ENCODE results near the gene CTIF. TPM values are rescaled to one million over a fixed set of nuclear protein-coding genes. Genes with fewer than 3 reads are reported as not detected.
A peak's percentile ranks its signal among the peaks of the same experiment; 100 is the strongest.

CTIF gene
- total RNA-seq, 2 donors from 2014 or later, result 30.6 to 61.2 TPM

DNA sequence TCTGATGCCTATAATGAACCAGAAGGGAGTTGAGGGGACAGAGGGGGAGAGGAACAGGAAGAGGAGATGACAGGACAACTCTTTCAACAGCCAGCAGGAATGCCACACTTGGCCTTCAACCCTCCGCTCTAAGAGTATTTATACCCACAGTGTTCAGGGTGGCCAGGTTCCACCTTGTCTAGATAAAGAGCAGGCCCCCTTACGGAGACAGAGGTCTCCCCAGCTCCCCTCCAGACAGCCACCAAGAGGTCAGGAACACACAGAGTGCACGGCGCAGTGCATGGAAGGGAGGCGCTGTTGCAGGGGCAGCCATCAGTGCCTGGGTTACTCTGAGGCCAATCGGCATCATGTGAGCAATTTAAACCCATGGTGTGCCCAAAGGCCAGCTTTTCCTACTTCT is 235.0 kb downstream of the CTIF start:
- DNase-seq (ENCODE audit: low spot score), result no peak
- H3K27ac ChIP-seq, result peak overlapping the region; percentile 70 to 90
- H3K27me3 ChIP-seq, result no peaks in the 10 kb centered on the region
- peaks cover 0 to 82% of the 10 kb centered on the region in 2 donors for H3K4me1 ChIP-seq
- TF ChIP-seq, protein P1, sequence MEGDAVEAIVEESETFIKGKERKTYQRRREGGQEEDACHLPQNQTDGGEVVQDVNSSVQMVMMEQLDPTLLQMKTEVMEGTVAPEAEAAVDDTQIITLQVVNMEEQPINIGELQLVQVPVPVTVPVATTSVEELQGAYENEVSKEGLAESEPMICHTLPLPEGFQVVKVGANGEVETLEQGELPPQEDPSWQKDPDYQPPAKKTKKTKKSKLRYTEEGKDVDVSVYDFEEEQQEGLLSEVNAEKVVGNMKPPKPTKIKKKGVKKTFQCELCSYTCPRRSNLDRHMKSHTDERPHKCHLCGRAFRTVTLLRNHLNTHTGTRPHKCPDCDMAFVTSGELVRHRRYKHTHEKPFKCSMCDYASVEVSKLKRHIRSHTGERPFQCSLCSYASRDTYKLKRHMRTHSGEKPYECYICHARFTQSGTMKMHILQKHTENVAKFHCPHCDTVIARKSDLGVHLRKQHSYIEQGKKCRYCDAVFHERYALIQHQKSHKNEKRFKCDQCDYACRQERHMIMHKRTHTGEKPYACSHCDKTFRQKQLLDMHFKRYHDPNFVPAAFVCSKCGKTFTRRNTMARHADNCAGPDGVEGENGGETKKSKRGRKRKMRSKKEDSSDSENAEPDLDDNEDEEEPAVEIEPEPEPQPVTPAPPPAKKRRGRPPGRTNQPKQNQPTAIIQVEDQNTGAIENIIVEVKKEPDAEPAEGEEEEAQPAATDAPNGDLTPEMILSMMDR (IDR thresholded peaks at IDR 0.05), result peak in 1 of 2 donors; percentile 45
- H3K4me3 ChIP-seq, result no peak overlapping the region
- no peaks in the 10 kb centered on the region for H3K9me3 ChIP-seq
- H3K36me3 ChIP-seq, result no peaks in the 10 kb centered on the region

- H3K4me3 ChIP-seq, result no peak overlapping the region
- H3K36me3 ChIP-seq, result no peaks in the 10 kb centered on the region
- H3K4me1 ChIP-seq, result peaks cover 0 to 82% of the 10 kb centered on the region in 2 donors
- DNase-seq (ENCODE audit: low spot score), result no peak
- H3K27me3 ChIP-seq, result no peaks in the 10 kb centered on the region
- peak overlapping the region; percentile 70 to 90 for H3K27ac ChIP-seq
- TF ChIP-seq, protein P1 (IDR thresholded peaks at IDR 0.05), result no peak
- no peaks in the 10 kb centered on the region for H3K9me3 ChIP-seq
Measured at GRCh38 chr18:48774941-48775340, 236.1 kb downstream of the CTIF start.

DNA sequence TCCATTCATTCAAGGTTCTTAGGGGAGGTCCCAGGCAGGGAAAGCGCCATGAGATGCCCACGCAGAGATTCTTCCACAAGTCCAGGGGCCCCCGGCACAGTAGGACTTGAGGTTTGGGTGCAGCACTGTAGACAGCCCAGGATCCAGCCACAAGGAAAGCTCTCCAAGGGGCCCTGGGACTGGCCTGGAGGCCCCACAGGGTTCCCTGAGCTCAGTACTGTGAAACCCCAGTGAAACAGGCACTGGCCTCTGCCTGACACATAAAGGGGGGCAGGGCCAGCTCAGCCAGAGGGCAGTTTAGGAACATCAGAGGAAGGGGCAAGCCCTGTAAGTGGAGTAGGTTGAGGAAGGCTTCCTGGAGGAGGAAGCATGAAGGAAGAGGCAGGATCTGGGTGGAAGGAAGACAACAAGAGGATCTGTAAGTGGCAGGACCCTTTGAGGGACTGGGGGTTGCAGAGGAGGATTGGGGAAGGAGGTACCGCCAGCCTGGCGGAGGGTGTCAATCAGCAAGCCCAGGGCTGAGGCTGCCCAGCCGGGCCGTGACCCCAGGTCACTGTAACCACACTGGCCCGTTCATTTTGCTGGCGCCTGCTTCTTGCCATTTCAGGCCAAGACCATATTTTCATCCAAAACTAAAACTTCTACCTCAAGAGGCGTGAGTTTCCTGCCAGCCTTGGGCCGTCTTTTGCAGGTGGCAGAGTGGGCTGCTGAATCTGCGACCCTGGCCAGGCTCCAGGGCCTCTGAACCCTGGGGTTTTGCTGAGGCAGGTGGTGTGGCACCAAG is 236.7 kb downstream of the CTIF start:
- no peak overlapping the region for H3K4me3 ChIP-seq
- H3K4me1 ChIP-seq, result peaks cover 0 to 83% of the 10 kb centered on the region in 2 donors
- no peaks in the 10 kb centered on the region for H3K27me3 ChIP-seq
- H3K27ac ChIP-seq, result peak overlapping the region in 1 of 2 donors; percentile 90
- H3K36me3 ChIP-seq, result no peaks in the 10 kb centered on the region
- H3K9me3 ChIP-seq, result no peaks in the 10 kb centered on the region
- TF ChIP-seq, protein P1 (IDR thresholded peaks at IDR 0.05), result no peak
- no peak for DNase-seq (ENCODE audit: low spot score)

- no peak overlapping the region for H3K4me3 ChIP-seq
- TF ChIP-seq, protein P1 (IDR thresholded peaks at IDR 0.05), result no peak
- H3K4me1 ChIP-seq, result peaks cover 0 to 84% of the 10 kb centered on the region in 2 donors
Measured at GRCh38 chr18:48776156-48776555, 237.3 kb downstream of the CTIF start.

DNA sequence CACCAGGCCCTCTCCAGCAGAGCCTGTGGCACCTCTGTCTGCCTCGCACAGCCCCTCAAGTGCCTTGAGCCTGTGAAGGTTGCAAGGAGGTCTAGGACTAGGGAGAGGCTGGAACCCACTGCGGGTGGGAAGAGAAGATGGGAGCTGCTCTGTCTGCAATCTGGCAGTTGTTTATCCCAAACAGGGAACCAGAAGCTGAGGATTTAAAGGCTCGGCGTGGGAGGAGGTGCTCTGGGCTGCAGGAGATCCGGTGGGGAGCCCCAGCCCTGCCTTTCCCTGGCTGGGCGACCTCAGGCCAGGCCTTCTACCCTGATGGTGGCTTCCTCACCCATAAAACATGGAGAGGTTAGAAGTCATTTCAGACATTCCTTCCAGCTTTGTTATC is 237.8 kb downstream of the CTIF start:
- DNase-seq (ENCODE audit: low spot score), result no peak
- TF ChIP-seq, protein P1 (IDR thresholded peaks at IDR 0.05), result no peak
- H3K4me3 ChIP-seq, result no peak overlapping the region
- H3K27me3 ChIP-seq, result no peaks in the 10 kb centered on the region
- H3K36me3 ChIP-seq, result no peaks in the 10 kb centered on the region
- H3K4me1 ChIP-seq, result peaks cover 0 to 82% of the 10 kb centered on the region in 2 donors
- H3K9me3 ChIP-seq, result no peaks in the 10 kb centered on the region
- peak overlapping the region; percentile 3 to 98 for H3K27ac ChIP-seq

More at GRCh38 chr18:48776156-48776555, 237.3 kb downstream of the CTIF start:
- Histone ChIP-seq H3K27me3 (no peaks in the 10 kb centered on the region), H3K9me3 (no peaks in the 10 kb centered on the region), H3K36me3 (no peaks in the 10 kb centered on the region), H3K27ac (peak overlapping the region; percentile 3 to 98)
- no peak for DNase-seq (ENCODE audit: low spot score)

All from right atrium auricular region (tissue), 2 donors.